MM.1S (cell line): Measurements from ENCODE around the gene KCND2.

Source experiments
- EZH2 ChIP-seq: fragments of 300-600 bp; sonication (generic); optimal IDR thresholded peaks from 2 replicates; pipeline ENCODE3; 2017; ENCODE audit warnings: low read depth, mild to moderate bottlenecking, antibody characterized with exemption, low read length, mixed read lengths
- TF ChIP-seq, protein P1 (sequence below): fragments of 300-600 bp; sonication (generic); IDR thresholded peaks from 2 replicates; pipeline ENCODE4 v1.5.1; 2016; ENCODE audit warnings: antibody characterized with exemption, low read length, mixed read lengths

DNA sequence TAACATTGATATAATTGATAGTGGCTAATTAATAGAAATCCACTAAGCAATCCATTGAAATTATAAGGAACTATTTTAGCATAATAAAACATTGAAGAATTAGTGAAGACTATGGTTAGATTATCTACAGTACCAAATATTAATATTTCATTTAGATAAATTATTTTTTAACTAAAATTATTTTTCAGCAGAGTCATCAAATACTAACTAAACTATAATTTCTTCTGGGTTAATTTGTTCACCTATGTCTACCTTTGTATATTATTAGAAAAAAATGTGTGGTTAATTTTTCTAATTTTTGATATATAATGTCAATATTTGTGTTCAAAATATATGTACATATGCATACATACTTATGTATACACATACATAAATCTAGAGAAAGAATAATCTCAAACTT, 140.2 kb downstream of the KCND2 start:
- TF ChIP-seq, protein P1, sequence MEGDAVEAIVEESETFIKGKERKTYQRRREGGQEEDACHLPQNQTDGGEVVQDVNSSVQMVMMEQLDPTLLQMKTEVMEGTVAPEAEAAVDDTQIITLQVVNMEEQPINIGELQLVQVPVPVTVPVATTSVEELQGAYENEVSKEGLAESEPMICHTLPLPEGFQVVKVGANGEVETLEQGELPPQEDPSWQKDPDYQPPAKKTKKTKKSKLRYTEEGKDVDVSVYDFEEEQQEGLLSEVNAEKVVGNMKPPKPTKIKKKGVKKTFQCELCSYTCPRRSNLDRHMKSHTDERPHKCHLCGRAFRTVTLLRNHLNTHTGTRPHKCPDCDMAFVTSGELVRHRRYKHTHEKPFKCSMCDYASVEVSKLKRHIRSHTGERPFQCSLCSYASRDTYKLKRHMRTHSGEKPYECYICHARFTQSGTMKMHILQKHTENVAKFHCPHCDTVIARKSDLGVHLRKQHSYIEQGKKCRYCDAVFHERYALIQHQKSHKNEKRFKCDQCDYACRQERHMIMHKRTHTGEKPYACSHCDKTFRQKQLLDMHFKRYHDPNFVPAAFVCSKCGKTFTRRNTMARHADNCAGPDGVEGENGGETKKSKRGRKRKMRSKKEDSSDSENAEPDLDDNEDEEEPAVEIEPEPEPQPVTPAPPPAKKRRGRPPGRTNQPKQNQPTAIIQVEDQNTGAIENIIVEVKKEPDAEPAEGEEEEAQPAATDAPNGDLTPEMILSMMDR = no peak
- TF ChIP-seq EZH2 = no peak
